GM06990 (cell line): Measurements from ENCODE around the gene KCNB1.

Experiments
- DNase-seq: peaks from one replicate; pipeline ENCODE4 v3.0.0-alpha.2; 2011; ENCODE audit not compliant: insufficient read length; ENCODE audit errors: extremely low read depth
- H3K27me3 ChIP-seq: replicated peaks from 2 replicates; pipeline ENCODE4 v1.6.0; 2011; ENCODE audit warnings: low read length; ENCODE audit not compliant: control insufficient read depth, insufficient read depth
- H3K36me3 ChIP-seq: 2 replicates; pipeline ENCODE4 v1.5.1; 2011; ENCODE audit warnings: low read length; ENCODE audit not compliant: control insufficient read depth, insufficient read depth
- H3K4me3 ChIP-seq: replicated peaks from 2 replicates; pipeline ENCODE4 v1.5.1; 2011; ENCODE audit warnings: low read depth, mild to moderate bottlenecking, control low read depth, low read length
- TF ChIP-seq, protein P1 (sequence below): IDR thresholded peaks from 2 replicates; pipeline ENCODE4 v1.5.1; 2011; ENCODE audit warnings: low read length, control low read depth, mild to moderate bottlenecking, inconsistent platforms; ENCODE audit not compliant: insufficient read depth, poor library complexity, severe bottlenecking

KCNB1 gene

GRCh38 chr20:49338061-49338460 is 144.4 kb downstream of the KCNB1 start:
- TF ChIP-seq, protein P1, sequence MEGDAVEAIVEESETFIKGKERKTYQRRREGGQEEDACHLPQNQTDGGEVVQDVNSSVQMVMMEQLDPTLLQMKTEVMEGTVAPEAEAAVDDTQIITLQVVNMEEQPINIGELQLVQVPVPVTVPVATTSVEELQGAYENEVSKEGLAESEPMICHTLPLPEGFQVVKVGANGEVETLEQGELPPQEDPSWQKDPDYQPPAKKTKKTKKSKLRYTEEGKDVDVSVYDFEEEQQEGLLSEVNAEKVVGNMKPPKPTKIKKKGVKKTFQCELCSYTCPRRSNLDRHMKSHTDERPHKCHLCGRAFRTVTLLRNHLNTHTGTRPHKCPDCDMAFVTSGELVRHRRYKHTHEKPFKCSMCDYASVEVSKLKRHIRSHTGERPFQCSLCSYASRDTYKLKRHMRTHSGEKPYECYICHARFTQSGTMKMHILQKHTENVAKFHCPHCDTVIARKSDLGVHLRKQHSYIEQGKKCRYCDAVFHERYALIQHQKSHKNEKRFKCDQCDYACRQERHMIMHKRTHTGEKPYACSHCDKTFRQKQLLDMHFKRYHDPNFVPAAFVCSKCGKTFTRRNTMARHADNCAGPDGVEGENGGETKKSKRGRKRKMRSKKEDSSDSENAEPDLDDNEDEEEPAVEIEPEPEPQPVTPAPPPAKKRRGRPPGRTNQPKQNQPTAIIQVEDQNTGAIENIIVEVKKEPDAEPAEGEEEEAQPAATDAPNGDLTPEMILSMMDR = no peak
- H3K4me3 ChIP-seq = no peak overlapping the region

GRCh38 chr20:49337357-49337756 is 145.1 kb downstream of the KCNB1 start:
- H3K36me3 ChIP-seq = no peaks in the 10 kb centered on the region
- no peaks in the 10 kb centered on the region; the same call in 1 of the 2 replicates for H3K27me3 ChIP-seq
- no peak for DNase-seq
- TF ChIP-seq, protein P1 = no peak
- no peak overlapping the region for H3K4me3 ChIP-seq

More at GRCh38 chr20:49338061-49338460, 144.4 kb downstream of the KCNB1 start:
- H3K27me3 ChIP-seq = no peaks in the 10 kb centered on the region; the same call in 1 of the 2 replicates
- no peak for DNase-seq
- no peaks in the 10 kb centered on the region for H3K36me3 ChIP-seq

- H3K27me3 ChIP-seq = no peaks in the 10 kb centered on the region; the same call in 1 of the 2 replicates
- H3K4me3 ChIP-seq = no peak overlapping the region
- no peaks in the 10 kb centered on the region for H3K36me3 ChIP-seq
- DNase-seq = no peak
- TF ChIP-seq, protein P1 = no peak
Measured at GRCh38 chr20:49336786-49337185, 145.7 kb downstream of the KCNB1 start.

DNA sequence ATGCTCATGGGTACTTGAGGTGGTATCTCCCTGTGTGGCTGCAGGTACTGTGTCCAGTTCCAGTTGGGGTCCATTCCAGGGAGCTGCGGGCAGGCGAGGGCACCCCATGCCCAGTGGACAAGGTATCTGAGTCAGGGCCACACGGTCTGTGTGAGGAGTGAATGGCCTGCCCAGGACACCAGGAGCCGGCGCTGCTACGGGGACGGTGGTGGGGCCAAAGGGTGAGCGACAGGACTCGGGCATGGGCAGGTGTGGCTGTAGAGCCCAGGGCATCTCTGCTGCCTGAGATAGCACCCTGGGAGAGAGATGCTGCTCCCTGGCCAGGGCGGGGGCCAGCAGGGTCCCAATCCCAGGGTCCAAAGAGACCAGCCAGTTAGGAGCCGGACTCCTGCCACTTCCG is 147.0 kb downstream of the KCNB1 start:
- Histone ChIP-seq H3K4me3 (no peak overlapping the region), H3K36me3 (no peaks in the 10 kb centered on the region), H3K27me3 (no peaks in the 10 kb centered on the region; the same call in 1 of the 2 replicates)
- TF ChIP-seq, protein P1 = no peak
- DNase-seq = no peak

GRCh38 chr20:49330701-49331615 is 151.5 kb downstream of the KCNB1 start:
- Histone ChIP-seq H3K4me3 (no peak overlapping the region), H3K36me3 (no peaks in the 10 kb centered on the region), H3K27me3 (peaks cover 1% of the 10 kb centered on the region)
- TF ChIP-seq, protein P1 = no peak
- DNase-seq = no peak
